Stimulated activated naive B cell treated with anti-CD40 and anti-IgM and Interleukin-4, amounts not matched to agents 10 μg/mL and 1 μg/mL and 100 μg/mL, for 72 hours (primary cell): Measurements from ENCODE around the gene PIM1.
"Not testable (repeated sequence)": the region's sequence is repeated elsewhere in the genome, so short reads cannot be mapped to it uniquely, and the experiment has no call there.

Experiments
- ATAC-seq, 2 donors: fragments of 150-1000 bp; cut with Tn5 transposase; replicated peaks; 2 replicates each; pipeline ENCODE4 v1.10.0; 2021; ENCODE audit warnings: moderate library complexity in 1 of 2
- DNase-seq: peaks from one replicate; pipeline ENCODE4 v3.0.0; 2021
- H3K27ac Mint-ChIP-seq: one replicate; pipeline ENCODE4 v1.8.0; 2022; ENCODE audit warnings: mild to moderate bottlenecking, mixed read lengths
- H3K27me3 Mint-ChIP-seq, 2 donors: one replicate each; pipeline ENCODE4 v1.8.0; 2022; ENCODE audit warnings: mixed read lengths in 2 of 2
- H3K36me3 Mint-ChIP-seq, 2 donors: one replicate each; pipeline ENCODE4 v1.8.0; 2022; ENCODE audit warnings: mixed read lengths in 2 of 2, mild to moderate bottlenecking in 1 of 2
- H3K4me1 Mint-ChIP-seq, 2 donors: one replicate each; pipeline ENCODE4 v1.8.0; 2022; ENCODE audit warnings: mixed read lengths in 2 of 2, mild to moderate bottlenecking in 1 of 2
- H3K4me3 Mint-ChIP-seq, 2 donors: one replicate each; pipeline ENCODE4 v1.8.0; 2022; ENCODE audit warnings: mild to moderate bottlenecking in 2 of 2, mixed read lengths in 2 of 2, moderate library complexity in 1 of 2
- H3K9me3 Mint-ChIP-seq, 2 donors: one replicate each; pipeline ENCODE4 v1.8.0; 2022; ENCODE audit warnings: mixed read lengths in 2 of 2, mild to moderate bottlenecking in 1 of 2

Gene PIM1

DNA sequence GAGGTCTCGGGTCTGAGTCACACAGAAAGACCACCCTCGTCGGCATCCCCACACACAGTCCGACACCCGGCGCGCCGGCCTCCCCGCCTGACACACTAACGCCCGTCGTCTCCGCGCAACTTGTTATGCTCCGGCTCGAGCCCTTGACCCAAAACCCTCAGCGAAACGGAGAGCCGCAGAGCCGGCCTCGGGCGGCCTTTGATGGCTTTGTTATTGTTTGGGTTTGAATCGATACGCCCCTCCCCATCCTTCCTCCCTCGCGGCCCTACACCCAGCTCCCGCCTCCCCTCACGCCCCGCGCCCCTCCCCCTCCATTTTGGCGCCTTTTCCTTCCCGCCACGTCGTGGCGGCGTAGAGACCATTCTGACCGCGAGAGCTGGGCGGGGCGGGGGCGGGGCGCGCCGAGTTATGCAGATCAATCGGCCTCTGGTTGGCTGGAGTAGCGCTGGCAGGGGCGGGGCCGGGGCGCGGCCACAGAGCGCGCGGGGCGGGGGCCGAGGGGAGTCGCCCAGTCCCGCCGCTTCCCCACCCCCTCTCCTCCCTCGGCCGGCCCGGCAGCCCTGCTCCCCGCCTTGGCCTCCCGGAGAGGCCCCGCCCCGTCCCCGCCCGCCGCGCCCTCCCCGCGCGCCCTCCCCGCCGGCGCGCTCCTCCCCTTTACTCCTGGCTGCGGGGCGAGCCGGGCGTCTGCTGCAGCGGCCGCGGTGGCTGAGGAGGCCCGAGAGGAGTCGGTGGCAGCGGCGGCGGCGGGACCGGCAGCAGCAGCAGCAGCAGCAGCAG is at the start of gene PIM1:
PIM1 (plus strand) TSS at position 657 of the 777 bp plus-strand sequence. CDS start 424 bp downstream, outside the sequence.
- H3K27me3 Mint-ChIP-seq: no peaks in the 10 kb centered on the region
- H3K4me1 Mint-ChIP-seq: peaks cover 32 to 57% of the 10 kb centered on the region in 2 donors
- no peaks in the 10 kb centered on the region for H3K9me3 Mint-ChIP-seq
- H3K36me3 Mint-ChIP-seq: peaks cover 25% of the 10 kb centered on the region in 2 donors
- DNase-seq: peak; percentile 88
- H3K27ac Mint-ChIP-seq: peak within 1 kb of the TSS; percentile 95
- ATAC-seq: peak; percentile 82 to 87
- H3K4me3 Mint-ChIP-seq: peak within 1 kb of the TSS; percentile 91 to 92

DNA sequence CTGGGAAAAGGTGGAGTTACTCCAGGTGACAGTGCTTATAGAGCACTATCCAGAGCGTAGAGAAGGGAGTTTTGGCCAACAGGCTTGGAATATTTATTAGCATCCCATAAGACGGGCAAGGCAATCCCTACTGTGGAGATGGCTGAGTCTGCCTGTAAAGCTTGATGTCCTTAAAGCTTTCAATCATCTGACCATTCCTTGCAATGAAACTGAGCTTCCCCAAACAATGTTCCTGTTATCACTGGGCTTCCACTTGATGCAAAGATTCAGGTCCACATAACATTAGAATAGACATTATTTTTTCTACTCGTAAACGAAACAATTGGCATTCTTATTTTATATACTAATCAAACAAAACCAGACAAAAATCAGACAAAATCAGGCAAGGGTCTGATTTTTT is 48.4 kb upstream of the PIM1 start:
- DNase-seq (no peak), ATAC-seq (no peak)
- no peaks in the 10 kb centered on the region for H3K9me3 Mint-ChIP-seq
- no peak overlapping the region for H3K4me3 Mint-ChIP-seq
- no peaks in the 10 kb centered on the region for H3K36me3 Mint-ChIP-seq
- H3K27ac Mint-ChIP-seq: no peak overlapping the region
- H3K27me3 Mint-ChIP-seq: peaks cover 20 to 23% of the 10 kb centered on the region in 2 donors
- peaks cover 0 to 8% of the 10 kb centered on the region in 2 donors for H3K4me1 Mint-ChIP-seq

DNA sequence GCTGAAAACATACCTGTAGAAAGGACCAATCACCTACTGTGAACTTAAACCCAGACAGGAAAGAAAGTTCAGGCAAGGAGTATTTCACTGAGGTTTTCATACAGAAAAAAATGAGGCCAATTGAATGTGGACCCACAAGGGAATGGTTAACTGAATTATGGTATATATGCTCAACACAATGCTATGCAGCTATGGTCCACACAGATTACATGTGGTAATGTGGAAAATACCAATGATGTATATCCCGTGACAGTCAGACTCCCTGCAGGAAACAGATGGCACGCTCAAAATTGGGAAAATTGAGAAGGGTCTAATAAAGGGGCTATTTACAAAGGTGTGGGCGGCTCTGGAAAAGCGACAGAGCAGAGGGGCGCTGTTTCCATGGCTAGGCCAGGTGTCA is 47.1 kb upstream of the PIM1 start:
- DNase-seq (no peak), ATAC-seq (no peak)
- no peaks in the 10 kb centered on the region for H3K9me3 Mint-ChIP-seq
- H3K4me1 Mint-ChIP-seq: peaks cover 0 to 8% of the 10 kb centered on the region in 2 donors
- no peak overlapping the region for H3K27ac Mint-ChIP-seq
- no peaks in the 10 kb centered on the region for H3K36me3 Mint-ChIP-seq
- H3K27me3 Mint-ChIP-seq: peaks cover 16% of the 10 kb centered on the region in 2 donors
- no peak overlapping the region for H3K4me3 Mint-ChIP-seq

DNA sequence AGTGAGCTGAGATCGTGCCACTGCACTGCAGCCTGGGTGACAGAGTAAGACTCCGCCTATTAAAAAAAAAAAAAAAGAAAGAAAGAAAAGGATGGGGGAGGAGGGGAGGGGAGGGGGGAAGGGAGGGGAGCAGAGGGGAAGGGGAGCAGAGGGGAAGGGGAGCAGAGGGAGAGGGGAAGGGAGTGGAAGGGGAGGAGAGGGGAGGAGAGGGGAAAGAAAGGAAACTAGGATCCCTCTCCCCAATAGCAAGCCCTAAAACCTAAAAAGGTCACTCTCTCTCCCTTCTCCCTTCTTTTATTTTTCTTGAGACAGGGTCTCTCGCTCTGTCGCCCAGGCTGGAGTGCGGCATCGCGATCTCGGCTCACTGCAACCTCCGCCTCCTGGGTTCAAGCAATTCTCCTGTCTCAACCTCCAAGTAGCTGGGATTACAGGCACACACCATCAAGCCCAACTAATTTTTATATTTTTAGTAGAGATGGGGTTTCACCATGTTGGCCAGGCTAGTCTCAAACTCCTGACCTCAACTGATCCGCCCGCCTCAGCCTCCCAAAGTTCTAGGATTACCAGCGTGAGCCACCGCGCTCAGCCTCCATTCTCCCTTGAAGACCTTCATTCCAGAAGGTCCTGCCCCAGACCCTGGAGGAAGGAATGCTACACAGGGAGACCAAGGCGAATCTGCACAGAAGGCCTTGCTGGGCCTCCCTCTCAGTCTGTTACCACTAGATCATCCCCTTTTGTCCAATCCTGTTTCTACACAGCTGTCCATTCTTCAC is 45.8 kb upstream of the PIM1 start:
- no peak overlapping the region for H3K4me3 Mint-ChIP-seq
- H3K36me3 Mint-ChIP-seq: no peaks in the 10 kb centered on the region

DNA sequence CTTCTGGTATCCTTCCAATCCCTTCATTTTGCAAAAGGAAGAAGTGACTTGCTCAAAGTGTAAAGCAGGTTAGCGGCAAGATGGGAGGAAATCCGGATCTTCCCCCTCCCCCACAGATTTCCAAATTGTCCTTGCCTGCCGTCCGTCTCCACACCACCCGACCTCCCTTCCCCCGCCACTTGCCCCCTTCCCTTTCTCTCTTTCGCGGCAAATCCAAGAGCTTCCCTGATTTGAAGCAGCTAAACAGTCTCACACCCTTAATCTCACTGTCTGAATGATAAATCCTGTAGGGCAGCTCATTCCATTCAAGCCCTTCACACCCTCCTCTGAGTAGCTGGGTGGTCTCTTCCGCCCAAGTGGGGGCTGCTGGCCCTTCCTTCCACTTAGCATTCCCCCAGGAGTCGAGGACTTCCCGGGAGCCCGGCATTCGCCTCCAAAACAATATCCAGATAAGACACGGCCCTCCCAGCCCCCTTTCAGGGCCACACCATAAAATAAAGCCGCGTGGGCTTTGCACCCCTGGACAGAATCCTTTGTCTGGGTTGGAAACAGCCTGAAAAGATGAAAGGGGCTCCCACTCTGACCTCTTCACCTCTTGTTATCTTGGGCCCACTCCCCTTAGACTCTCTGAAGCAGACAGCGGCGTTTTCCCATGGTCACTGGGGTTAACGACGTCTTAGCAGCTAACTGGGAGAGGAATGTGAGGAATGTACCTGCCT is 44.0 kb upstream of the PIM1 start:
- no peak for ATAC-seq
- H3K4me1 Mint-ChIP-seq: peaks cover 0 to 8% of the 10 kb centered on the region in 2 donors
- DNase-seq: no peak
- no peak overlapping the region for H3K4me3 Mint-ChIP-seq
- no peaks in the 10 kb centered on the region for H3K36me3 Mint-ChIP-seq
- no peaks in the 10 kb centered on the region for H3K9me3 Mint-ChIP-seq
- peaks cover 16% of the 10 kb centered on the region in 2 donors for H3K27me3 Mint-ChIP-seq
- peak overlapping the region; percentile 53 for H3K27ac Mint-ChIP-seq

More for the DNA sequence above, 45.8 kb upstream of the PIM1 start:
- no peaks in the 10 kb centered on the region for H3K9me3 Mint-ChIP-seq
- peaks cover 0 to 11% of the 10 kb centered on the region in 2 donors for H3K4me1 Mint-ChIP-seq
- DNase-seq (no peak), ATAC-seq (no peak)
- peaks cover 16% of the 10 kb centered on the region in 2 donors for H3K27me3 Mint-ChIP-seq
- H3K27ac Mint-ChIP-seq: no peak overlapping the region

DNA sequence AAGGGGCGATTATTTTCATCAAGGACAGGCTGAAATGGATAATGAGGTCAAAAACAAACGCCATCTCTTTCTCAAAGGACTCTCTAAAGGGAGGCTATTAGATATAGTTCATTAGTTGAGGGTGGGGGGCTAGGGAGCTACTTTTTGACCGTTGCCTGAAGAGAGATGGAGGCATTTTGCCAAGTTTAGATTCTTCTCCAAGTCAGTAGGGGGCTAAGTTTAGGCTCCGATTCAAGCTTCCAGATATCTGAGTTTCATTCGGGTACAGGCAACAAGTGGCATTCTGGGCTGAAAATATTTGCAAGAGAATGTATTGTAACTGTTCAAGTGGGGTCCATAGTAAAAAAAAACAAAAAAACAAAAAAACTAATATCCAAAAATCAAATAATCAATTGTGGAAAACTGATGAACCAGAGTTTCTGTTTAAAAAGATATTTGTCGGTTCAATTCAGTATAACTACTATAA is 43.4 kb upstream of the PIM1 start:
- H3K4me3 Mint-ChIP-seq: no peak overlapping the region
- H3K27me3 Mint-ChIP-seq: peaks cover 16% of the 10 kb centered on the region in 2 donors
- H3K4me1 Mint-ChIP-seq: peaks cover 0 to 8% of the 10 kb centered on the region in 2 donors
- no peaks in the 10 kb centered on the region for H3K36me3 Mint-ChIP-seq
- DNase-seq (no peak), ATAC-seq (no peak)
- H3K9me3 Mint-ChIP-seq: no peaks in the 10 kb centered on the region
- H3K27ac Mint-ChIP-seq: peak overlapping the region; percentile 21

DNA sequence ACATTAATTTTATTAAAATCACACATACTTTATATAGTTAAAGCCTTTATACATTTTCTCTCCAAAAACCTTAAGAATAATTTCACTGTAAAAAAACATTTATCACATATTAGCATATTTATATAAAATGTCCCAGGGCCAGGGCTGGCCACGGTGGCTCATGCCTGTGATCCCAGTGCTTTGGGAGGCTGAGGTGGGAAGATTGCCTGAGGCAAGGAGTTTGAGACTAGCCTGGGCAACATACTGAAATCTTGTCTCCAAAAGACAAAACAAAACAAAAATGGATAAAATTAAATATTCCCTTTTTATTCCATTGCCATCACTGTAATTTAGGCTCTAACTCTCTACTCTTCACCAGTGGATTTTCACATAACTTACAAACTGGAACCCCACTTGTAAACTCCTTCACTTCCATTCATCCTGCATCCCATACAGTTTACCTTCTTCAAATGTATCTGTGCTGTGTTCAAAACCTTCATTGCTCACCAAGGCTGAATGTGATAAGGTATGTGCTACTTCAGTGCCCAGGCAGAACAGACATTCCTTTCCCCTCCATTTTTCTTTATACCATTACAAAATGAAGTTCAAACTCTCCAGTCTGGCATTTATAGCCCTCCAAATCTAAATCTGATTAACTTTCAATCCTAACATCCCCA is 42.9 kb upstream of the PIM1 start:
- H3K4me3 Mint-ChIP-seq: no peak overlapping the region
- H3K27me3 Mint-ChIP-seq: peaks cover 16% of the 10 kb centered on the region in 2 donors
- H3K27ac Mint-ChIP-seq: no peak overlapping the region
- H3K9me3 Mint-ChIP-seq: no peaks in the 10 kb centered on the region
- peaks cover 0 to 8% of the 10 kb centered on the region in 2 donors for H3K4me1 Mint-ChIP-seq
- DNase-seq: no peak
- no peak for ATAC-seq
- no peaks in the 10 kb centered on the region for H3K36me3 Mint-ChIP-seq

DNA sequence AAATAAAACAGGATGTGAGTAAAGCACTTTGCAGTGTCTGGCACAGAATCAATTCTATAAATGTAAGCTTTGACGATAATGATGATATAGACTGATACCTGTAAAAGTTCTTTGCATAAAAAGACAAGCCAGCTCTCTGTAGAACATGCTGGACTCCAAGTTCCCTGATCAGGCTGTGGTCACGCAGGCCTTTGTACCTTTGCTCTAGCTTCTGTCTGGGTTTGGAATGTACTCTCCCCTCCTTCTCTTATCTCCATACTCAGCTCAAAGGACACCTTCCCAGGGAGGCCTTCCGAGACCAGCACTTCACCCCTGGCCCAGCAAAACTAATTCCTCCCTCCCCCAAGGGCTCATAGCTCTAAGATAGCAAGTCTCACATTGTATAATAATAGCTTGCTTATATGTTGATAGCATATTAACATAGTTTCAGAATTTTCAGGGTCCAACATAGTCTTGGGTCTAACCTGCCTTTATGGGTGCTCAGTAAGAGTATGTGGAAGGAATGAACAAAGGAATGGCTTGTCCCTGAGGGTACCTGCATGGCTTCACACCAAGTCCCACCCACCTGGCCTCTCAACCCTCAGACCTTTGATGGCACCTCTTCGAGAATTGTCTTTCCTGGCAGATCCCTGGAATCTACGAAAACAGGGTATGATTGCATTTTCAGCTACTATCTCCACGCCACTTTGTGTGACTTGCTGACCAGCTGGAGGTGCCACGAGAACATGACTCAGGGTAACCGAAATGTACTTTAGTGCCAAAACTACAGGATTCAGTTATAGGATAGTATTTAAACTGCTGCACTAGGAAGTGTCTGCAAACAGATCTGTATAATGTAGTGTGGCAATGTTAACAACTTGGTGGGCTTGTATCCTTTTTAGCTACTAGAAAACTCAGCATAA is 41.7 kb upstream of the PIM1 start:
- Mint-ChIP-seq H3K36me3 (no peaks in the 10 kb centered on the region), H3K9me3 (no peaks in the 10 kb centered on the region), H3K27ac (no peak overlapping the region), H3K4me1 (peaks cover 0 to 8% of the 10 kb centered on the region in 2 donors), H3K27me3 (peaks cover 12% of the 10 kb centered on the region in 2 donors), H3K4me3 (no peak overlapping the region)
- no peak for DNase-seq
- ATAC-seq: peak; percentile 33 to 45

DNA sequence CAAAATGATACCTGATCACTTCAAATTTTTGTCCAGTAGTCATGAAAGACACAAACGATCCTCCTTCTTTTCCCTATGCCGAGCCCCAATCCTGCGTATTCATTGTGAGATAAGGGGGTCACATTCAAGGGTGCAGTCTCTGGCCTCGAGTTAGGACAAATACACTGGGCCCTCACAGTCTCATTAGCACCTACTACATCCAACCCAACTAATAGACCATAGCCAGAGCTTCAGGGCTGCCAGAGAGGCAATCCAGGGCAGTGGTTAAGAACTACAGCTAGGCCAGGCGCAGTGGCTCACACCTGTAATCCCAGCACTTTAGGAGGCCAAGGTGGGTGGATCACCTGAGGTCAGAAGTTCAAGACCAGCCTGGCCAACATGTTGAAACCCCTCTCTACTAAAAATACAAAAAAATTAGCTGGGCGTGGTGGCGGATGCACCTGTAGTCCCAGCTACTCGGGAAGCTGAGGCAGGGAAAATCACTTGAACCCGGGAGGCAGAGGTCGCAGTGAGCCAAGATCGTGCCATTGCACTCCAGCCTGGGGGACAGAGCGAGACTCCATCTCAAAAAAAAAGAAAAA is 41.0 kb upstream of the PIM1 start:
- peaks cover 11 to 12% of the 10 kb centered on the region in 2 donors for H3K27me3 Mint-ChIP-seq
- not testable (repeated sequence) for DNase-seq, H3K4me3 Mint-ChIP-seq, H3K4me1 Mint-ChIP-seq, H3K36me3 Mint-ChIP-seq, H3K27ac Mint-ChIP-seq, ATAC-seq, H3K9me3 Mint-ChIP-seq

DNA sequence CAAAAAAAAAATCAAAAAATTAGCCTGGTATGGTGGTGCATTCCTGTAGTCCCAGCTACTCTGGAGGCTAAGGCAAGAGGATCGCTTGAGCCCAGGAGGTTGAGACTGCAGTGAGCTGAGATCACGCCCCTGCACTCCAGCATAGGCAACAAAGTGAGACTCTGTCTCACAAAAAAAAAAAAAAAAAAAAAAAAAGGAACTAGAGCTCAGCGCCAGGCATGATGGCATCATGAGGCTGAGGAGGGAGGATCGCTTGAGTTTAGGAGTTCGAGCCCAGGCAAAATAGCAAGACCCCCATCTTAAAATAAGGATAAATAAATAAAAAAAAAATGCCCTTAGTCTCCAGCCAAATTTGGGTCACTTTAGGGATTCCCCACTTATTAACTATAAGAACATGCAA is 40.4 kb upstream of the PIM1 start:
- no peak overlapping the region for H3K27ac Mint-ChIP-seq
- H3K27me3 Mint-ChIP-seq: peaks cover 10 to 11% of the 10 kb centered on the region in 2 donors
- ATAC-seq: no peak
- peaks cover 0 to 8% of the 10 kb centered on the region in 2 donors for H3K4me1 Mint-ChIP-seq
- H3K4me3 Mint-ChIP-seq: no peak overlapping the region
- DNase-seq: no peak
- H3K36me3 Mint-ChIP-seq: no peaks in the 10 kb centered on the region
- H3K9me3 Mint-ChIP-seq: no peaks in the 10 kb centered on the region

DNA sequence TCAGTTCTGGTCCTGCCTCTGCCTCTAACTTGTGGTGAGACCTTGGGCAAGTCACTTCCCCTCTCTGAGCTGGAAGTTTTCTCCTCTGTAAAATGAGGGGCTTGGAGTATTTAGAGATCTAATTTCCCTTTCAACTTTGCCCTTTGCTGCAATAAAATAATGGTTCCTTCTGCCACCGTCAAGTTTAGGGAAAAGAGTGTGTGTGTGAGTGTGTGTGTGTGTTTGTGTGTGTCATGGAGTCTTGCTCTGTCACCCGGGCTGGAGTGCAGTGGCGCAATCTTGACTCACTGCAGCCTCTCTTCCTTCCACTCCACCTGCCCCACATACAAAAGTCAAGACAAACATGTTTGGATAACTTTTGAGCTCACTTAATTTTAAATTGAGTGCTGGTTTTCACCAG is 39.2 kb upstream of the PIM1 start:
- no peaks in the 10 kb centered on the region for H3K9me3 Mint-ChIP-seq
- H3K4me1 Mint-ChIP-seq: peaks cover 0 to 7% of the 10 kb centered on the region in 2 donors
- peaks cover 7 to 8% of the 10 kb centered on the region in 2 donors for H3K27me3 Mint-ChIP-seq
- ATAC-seq: no peak
- no peak overlapping the region for H3K27ac Mint-ChIP-seq
- no peak overlapping the region for H3K4me3 Mint-ChIP-seq
- H3K36me3 Mint-ChIP-seq: no peaks in the 10 kb centered on the region
- DNase-seq: no peak

DNA sequence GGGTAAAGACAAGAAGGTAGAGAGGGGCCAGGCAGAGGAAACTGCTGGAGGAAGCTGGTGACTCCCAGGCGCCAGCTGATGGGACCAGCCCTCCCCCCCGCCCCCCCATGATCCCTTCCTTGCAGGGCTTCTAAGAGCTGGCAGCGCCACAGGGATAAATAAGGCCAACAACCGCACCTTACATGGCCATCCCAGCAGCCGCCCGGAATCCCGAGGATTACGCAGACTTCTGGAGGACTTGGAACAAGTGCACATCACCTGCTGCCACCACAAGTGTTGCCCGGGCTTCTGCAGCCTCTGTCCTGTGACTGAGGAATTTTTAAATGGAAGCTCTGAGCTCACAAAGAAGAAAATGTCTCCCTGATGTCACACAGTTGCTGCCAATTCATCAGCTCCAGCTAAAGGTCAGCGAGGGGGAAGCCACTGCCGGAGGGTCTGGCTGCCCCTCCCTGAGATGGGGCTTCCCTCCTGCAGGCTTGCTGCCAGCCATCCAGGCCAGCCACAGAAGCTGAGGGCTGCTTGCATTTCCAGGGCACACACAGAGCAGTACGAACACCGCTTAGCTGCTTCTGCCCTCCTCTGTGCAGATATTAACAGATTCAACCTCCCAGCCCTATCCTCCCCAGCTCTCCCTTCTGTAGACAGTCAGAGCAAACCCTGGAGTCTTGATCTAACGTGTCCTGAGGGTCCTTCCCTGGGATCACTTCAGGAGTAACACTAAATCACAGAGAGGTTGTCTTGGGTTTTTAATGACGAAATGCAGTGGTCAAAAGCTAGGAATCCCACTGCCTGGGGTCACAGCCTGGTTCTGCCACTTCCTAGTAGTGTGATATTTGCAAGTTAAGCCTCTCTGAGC is 38.6 kb upstream of the PIM1 start:
- no peak for ATAC-seq
- peaks cover 0 to 3% of the 10 kb centered on the region in 2 donors for H3K4me1 Mint-ChIP-seq
- peaks cover under 1 to 2% of the 10 kb centered on the region in 2 donors for H3K27me3 Mint-ChIP-seq
- DNase-seq: no peak
- no peaks in the 10 kb centered on the region for H3K36me3 Mint-ChIP-seq
- no peak overlapping the region for H3K4me3 Mint-ChIP-seq
- no peaks in the 10 kb centered on the region for H3K9me3 Mint-ChIP-seq
- peak overlapping the region; percentile 51 for H3K27ac Mint-ChIP-seq
